HG02571 (cell line): Measurements from ENCODE around the gene PRKAR1B.
A peak's percentile ranks its signal among the peaks of the same experiment; 100 is the strongest.

Experiments
- ATAC-seq: cut with Tn5 transposase; IDR thresholded peaks from one replicate; pipeline ENCODE4 v1.9.1; 2021; ENCODE audit warnings: mild to moderate bottlenecking, moderate library complexity; ENCODE audit not compliant: unreplicated experiment

PRKAR1B gene

GRCh38 chr7:607938-608337 lies 119.1 kb downstream of the PRKAR1B start:
- ATAC-seq = no peak

GRCh38 chr7:605661-606450 lies 121.2 kb downstream of the PRKAR1B start:
- no peak for ATAC-seq

- ATAC-seq = no peak
Measured at GRCh38 chr7:604884-605531, 122.1 kb downstream of the PRKAR1B start.

GRCh38 chr7:604001-604883 lies 122.8 kb downstream of the PRKAR1B start:
- peak; percentile 66 for ATAC-seq

GRCh38 chr7:603152-603951 lies 123.7 kb downstream of the PRKAR1B start:
- ATAC-seq = no peak

- no peak for ATAC-seq
Measured at GRCh38 chr7:602341-603141, 124.5 kb downstream of the PRKAR1B start.

- peak; percentile 39 for ATAC-seq
Measured at GRCh38 chr7:601595-602340, 125.3 kb downstream of the PRKAR1B start.

GRCh38 chr7:601036-601594 lies 126.0 kb downstream of the PRKAR1B start:
- ATAC-seq = no peak

GRCh38 chr7:600149-601035 lies 126.7 kb downstream of the PRKAR1B start:
- no peak for ATAC-seq

- ATAC-seq = no peak
Measured at GRCh38 chr7:598899-599298, 128.2 kb downstream of the PRKAR1B start.

GRCh38 chr7:597348-598178 lies 129.5 kb downstream of the PRKAR1B start:
- ATAC-seq = no peak

GRCh38 chr7:596819-597182 lies 130.3 kb downstream of the PRKAR1B start:
- no peak for ATAC-seq

- no peak for ATAC-seq
Measured at GRCh38 chr7:596071-596818, 130.8 kb downstream of the PRKAR1B start.

GRCh38 chr7:595621-596010 lies 131.5 kb downstream of the PRKAR1B start:
- no peak for ATAC-seq

GRCh38 chr7:594920-595620 lies 132.0 kb downstream of the PRKAR1B start:
- ATAC-seq = no peak
